ENCODE data around the gene DPM2. TPM values are rescaled to one million over a fixed set of nuclear protein-coding genes. Genes with fewer than 3 reads are reported as not detected.

Gene DPM2
- total RNA-seq, 1 donor from 2014 or later: 17.7 TPM

GRCh38 chr9:127904561-127905003 is 33.1 kb downstream of the DPM2 start:
- no peak for DNase-seq (ENCODE audit: extremely low spot score in 2 of 2)
- Histone ChIP-seq H3K4me1 (peaks cover 67% of the 10 kb centered on the region), H3K4me3 (peak overlapping the region in 1 of 2 donors; percentile 9), H3K27me3 (no peaks in the 10 kb centered on the region), H3K36me3 (peaks cover 0 to 5% of the 10 kb centered on the region in 2 donors), H3K27ac (peak overlapping the region; percentile 85), H3K9me3 (no peaks in the 10 kb centered on the region)
- TF ChIP-seq POLR2A (IDR thresholded peaks at IDR 0.05) (no peak), CTCF (IDR thresholded peaks at IDR 0.05) (no peak), POLR2AphosphoS5 (IDR thresholded peaks at IDR 0.05; ENCODE audit: insufficient read depth in 1 of 2, low read depth in 1 of 2) (no peak)
- intact Hi-C loops (cut with DNase I): no loop called here

GRCh38 chr9:127903557-127904475 is 33.8 kb downstream of the DPM2 start:
- Histone ChIP-seq H3K4me1 (peaks cover 67% of the 10 kb centered on the region), H3K27ac (peak overlapping the region; percentile 85), H3K4me3 (no peak overlapping the region), H3K36me3 (peaks cover 0 to 5% of the 10 kb centered on the region in 2 donors), H3K27me3 (no peaks in the 10 kb centered on the region), H3K9me3 (no peaks in the 10 kb centered on the region)
- intact Hi-C loops (cut with DNase I): no loop called here
- no peak for DNase-seq (ENCODE audit: extremely low spot score in 2 of 2)
- TF ChIP-seq CTCF (IDR thresholded peaks at IDR 0.05) (no peak), POLR2A (IDR thresholded peaks at IDR 0.05) (no peak), POLR2AphosphoS5 (IDR thresholded peaks at IDR 0.05; ENCODE audit: insufficient read depth in 1 of 2, low read depth in 1 of 2) (peak; percentile 64 to 66)

GRCh38 chr9:127899128-127899943 is 38.3 kb downstream of the DPM2 start, which contains the start of gene ST6GALNAC6:
Gene ST6GALNAC6 (minus strand): TSS chr9:127899603. CDS start chr9:127897981, 1,622 bp downstream.
- TF ChIP-seq POLR2A (IDR thresholded peaks at IDR 0.05): peak in 1 of 2 donors; percentile 66
- TF ChIP-seq CTCF (IDR thresholded peaks at IDR 0.05): no peak
- no peaks in the 10 kb centered on the region for H3K9me3 ChIP-seq
- DNase-seq (ENCODE audit: extremely low spot score in 2 of 2): no peak
- intact Hi-C loops (cut with DNase I): no loop called here
- peaks cover 64% of the 10 kb centered on the region for H3K4me1 ChIP-seq
- H3K27me3 ChIP-seq: no peaks in the 10 kb centered on the region
- peak within 1 kb of the TSS; percentile 97 for H3K27ac ChIP-seq
- peak within 1 kb of the TSS; percentile 94 to 95 for H3K4me3 ChIP-seq
- peaks cover 0 to 19% of the 10 kb centered on the region in 2 donors for H3K36me3 ChIP-seq

GRCh38 chr9:127898433-127899127 is 39.1 kb downstream of the DPM2 start:
- Histone ChIP-seq H3K4me3 (peak overlapping the region; percentile 94 to 95), H3K9me3 (no peaks in the 10 kb centered on the region), H3K36me3 (peaks cover 0 to 27% of the 10 kb centered on the region in 2 donors), H3K27me3 (no peaks in the 10 kb centered on the region), H3K27ac (peak overlapping the region; percentile 97), H3K4me1 (peaks cover 57% of the 10 kb centered on the region)
- intact Hi-C loops (cut with DNase I): no loop called here
- no peak for DNase-seq (ENCODE audit: extremely low spot score in 2 of 2)
- TF ChIP-seq POLR2AphosphoS5 (IDR thresholded peaks at IDR 0.05; ENCODE audit: insufficient read depth in 1 of 2, low read depth in 1 of 2) (peak in 1 of 2 donors; percentile 75), POLR2A (IDR thresholded peaks at IDR 0.05) (no peak)
